H1 (cell line): ENCODE measurements around the gene COL6A2. TPM values are rescaled to one million over a fixed set of nuclear protein-coding genes. Genes with fewer than 3 reads are reported as not detected.

Source experiments
- CTCF ChIA-PET: fragments of 300-600 bp; sonication (Branson Sonifier 250); formaldehyde crosslinking; loops from one replicate; lab custom pipeline; 2021; ENCODE audit not compliant: partially characterized antibody; lab: Charles Lee
- POLR2A ChIA-PET: fragments of 300-600 bp; sonication (Branson Sonifier 250); formaldehyde crosslinking; loops from one replicate; lab custom pipeline; 2021; ENCODE audit warnings: inconsistent platforms; ENCODE audit not compliant: partially characterized antibody; lab: Charles Lee
- DNase-seq, 2 experiments: peaks; one replicate each; pipeline versions ENCODE4 v3.0.0 to v3.0.0-alpha.2; 2010 to 2022; ENCODE audit warnings: low spot score in 2 of 2, low read depth in 1 of 2, mixed read lengths in 1 of 2
- FAIRE-seq: peaks from 2 replicates; lab custom pipeline; 2011; peaks lifted over from hg19 to GRCh38; lab: Jason Lieb, UNC
- H2AFZ ChIP-seq: 2 replicates; pipeline ENCODE4 v1.8.1; 2012; ENCODE audit warnings: low read length, inconsistent platforms
- H2AK5ac ChIP-seq: 2 replicates; pipeline ENCODE4 v1.6.1; 2013; ENCODE audit warnings: low read depth, low read length
- H2BK120ac ChIP-seq: replicated peaks from 2 replicates; pipeline ENCODE3; 2013; ENCODE audit warnings: low read depth, low read length, inconsistent platforms
- H2BK12ac ChIP-seq: 2 replicates; pipeline ENCODE4 v1.6.1; 2013; ENCODE audit warnings: low read depth, low read length
- H2BK15ac ChIP-seq: 2 replicates; pipeline ENCODE4 v1.6.1; 2013; ENCODE audit warnings: low read length
- H2BK20ac ChIP-seq: 2 replicates; pipeline ENCODE4 v1.6.1; 2013; ENCODE audit warnings: low read length
- H2BK5ac ChIP-seq: 2 replicates; pipeline ENCODE4 v1.6.1; 2013; ENCODE audit warnings: low read depth, low read length
- H3K14ac ChIP-seq: 2 replicates; pipeline ENCODE4 v1.6.1; 2013; ENCODE audit warnings: inconsistent platforms; ENCODE audit not compliant: insufficient read length
- H3K18ac ChIP-seq: 2 replicates; pipeline ENCODE4 v1.6.1; 2013; ENCODE audit warnings: low read length; ENCODE audit errors: extremely low read depth
- H3K23ac ChIP-seq: 2 replicates; pipeline ENCODE4 v1.6.1; 2013; ENCODE audit warnings: inconsistent platforms; ENCODE audit not compliant: insufficient read length
- H3K23me2 ChIP-seq: 2 replicates; pipeline ENCODE4 v1.6.1; 2013; ENCODE audit warnings: low read depth, low read length
- H3K27ac ChIP-seq: 2 replicates; pipeline ENCODE4 v1.6.1; 2011; ENCODE audit warnings: low read depth, low read length, inconsistent platforms
- H3K27me3 ChIP-seq, 4 experiments: replicated peaks in 1 of 4; 1 replicate in 1 of 4; 2 replicates in 3 of 4; pipeline versions ENCODE4 v1.6.1 to v1.8.1; 2011 to 2013; ENCODE audit warnings: low read length in 3 of 4, mild to moderate bottlenecking in 3 of 4, inconsistent platforms in 2 of 4, mixed read lengths in 2 of 4, moderate library complexity in 1 of 4; ENCODE audit not compliant: control insufficient read depth in 3 of 4, insufficient read depth in 3 of 4; ENCODE audit errors: extremely low read depth in 1 of 4
- H3K36me3 ChIP-seq, 4 experiments: 2 replicates each; pipeline versions ENCODE4 v1.6.1 to v1.8.1; 2011 to 2013; ENCODE audit warnings: mild to moderate bottlenecking in 4 of 4, low read length in 3 of 4, moderate library complexity in 2 of 4, control low read depth in 1 of 4, inconsistent platforms in 1 of 4; ENCODE audit not compliant: insufficient read depth in 4 of 4, control insufficient read depth in 2 of 4
- H3K4ac ChIP-seq: replicated peaks from 2 replicates; pipeline ENCODE3; 2013; ENCODE audit warnings: low read length, low read depth, mixed read lengths, inconsistent platforms; ENCODE audit not compliant: insufficient read length
- H3K4me1 ChIP-seq, 4 experiments: replicated peaks in 1 of 4; 1 replicate in 1 of 4; 2 replicates in 3 of 4; pipeline versions ENCODE4 v1.6.1 to v1.8.1; 2011 to 2013; ENCODE audit warnings: low read length in 3 of 4, inconsistent platforms in 2 of 4, mixed read lengths in 1 of 4; ENCODE audit not compliant: insufficient read depth in 4 of 4, control insufficient read depth in 3 of 4
- H3K4me2 ChIP-seq, 2 experiments: 2 replicates each; pipeline versions ENCODE4 v1.6.1 to v1.8.1; 2011 to 2013; ENCODE audit warnings: low read depth in 2 of 2, low read length in 2 of 2, control low read depth in 1 of 2, inconsistent platforms in 1 of 2, mild to moderate bottlenecking in 1 of 2; ENCODE audit not compliant: insufficient read depth in 1 of 2
- H3K4me3 ChIP-seq, 4 experiments: fragments of 200-600, 300-600 bp in 1 of 4; sonication (generic), shearing (Covaris generic), sonication (Bioruptor Twin) in 1 of 4; 2 replicates each; pipeline versions ENCODE4 v1.5.1 to v1.8.1; 2011 to 2016; ENCODE audit warnings: low read length in 4 of 4, low read depth in 3 of 4, control low read depth in 2 of 4, inconsistent platforms in 2 of 4, mild to moderate bottlenecking in 2 of 4, mixed read lengths in 1 of 4, moderate library complexity in 1 of 4; ENCODE audit not compliant: insufficient read depth in 2 of 4; ENCODE audit errors: extremely low read depth in 1 of 4
- H3K56ac ChIP-seq: replicated peaks from 2 replicates; pipeline ENCODE3; 2013; ENCODE audit warnings: low read depth, mild to moderate bottlenecking, mixed read lengths, low read length, inconsistent platforms; ENCODE audit not compliant: insufficient read length
- H3K79me1 ChIP-seq: 2 replicates; pipeline ENCODE4 v1.6.1; 2013; ENCODE audit warnings: low read depth, low read length, control low read depth
- H3K79me2 ChIP-seq, 2 experiments: 2 replicates each; pipeline versions ENCODE4 v1.6.1 to v1.8.1; 2012 to 2013; ENCODE audit warnings: low read length in 2 of 2, mild to moderate bottlenecking in 2 of 2, inconsistent platforms in 1 of 2; ENCODE audit not compliant: insufficient read depth in 2 of 2, control insufficient read depth in 1 of 2
- H3K9ac ChIP-seq, 4 experiments: replicated peaks in 1 of 4; 1 replicate in 1 of 4; 2 replicates in 3 of 4; pipeline versions ENCODE4 v1.6.1 to v1.8.1; 2011 to 2013; ENCODE audit warnings: low read depth in 3 of 4, low read length in 3 of 4, control low read depth in 2 of 4, mild to moderate bottlenecking in 2 of 4, moderate library complexity in 2 of 4, inconsistent platforms in 1 of 4; ENCODE audit errors: extremely low read depth in 1 of 4
- H3K9me3 ChIP-seq, 2 experiments: 2 replicates each; pipeline versions ENCODE4 v1.6.1 to v1.8.1; 2012 to 2013; ENCODE audit warnings: mild to moderate bottlenecking in 2 of 2, moderate library complexity in 2 of 2, control low read depth in 1 of 2, inconsistent platforms in 1 of 2, low read depth in 1 of 2, low read length in 1 of 2, mixed read lengths in 1 of 2; ENCODE audit not compliant: insufficient read depth in 2 of 2
- H4K20me1 ChIP-seq, 2 experiments: replicated peaks in 1 of 2; 2 replicates each; pipeline versions ENCODE3 to v1.8.1; 2011 to 2013; ENCODE audit warnings: inconsistent platforms in 2 of 2, low read length in 2 of 2, mild to moderate bottlenecking in 1 of 2; ENCODE audit not compliant: insufficient read depth in 2 of 2, control insufficient read depth in 1 of 2
- H4K5ac ChIP-seq: 2 replicates; pipeline ENCODE4 v1.6.1; 2013; ENCODE audit warnings: low read length, low read depth, mixed read lengths, inconsistent platforms; ENCODE audit not compliant: insufficient read length
- H4K8ac ChIP-seq: 2 replicates; pipeline ENCODE4 v1.8.0; 2013; ENCODE audit warnings: mild to moderate bottlenecking, moderate library complexity, low read length, inconsistent platforms; ENCODE audit not compliant: insufficient read depth; ENCODE audit errors: extremely low read depth
- H4K91ac ChIP-seq: replicated peaks from 2 replicates; pipeline ENCODE3; 2013; ENCODE audit warnings: low read length, mixed read lengths, inconsistent platforms; ENCODE audit not compliant: insufficient read length
- CBX8 ChIP-seq: fragments of 300-800, 300-1000 bp; sonication (generic); IDR thresholded peaks from 2 replicates; pipeline ENCODE4 v1.7.1; 2016; ENCODE audit warnings: low read depth, low read length, borderline replicate concordance
- E2F6 ChIP-seq: IDR thresholded peaks from 2 replicates; pipeline ENCODE4 v1.6.1; 2012; ENCODE audit warnings: inconsistent platforms
- WGBS, 2 experiments: shearing (Covaris generic) in 1 of 2; methylation state at CpG; one replicate each; pipeline versions ENCODE4 v1.1.6 to v1.1.7; 2013 to 2015; ENCODE audit warnings: low lambda C conversion rate in 2 of 2, mixed read lengths in 2 of 2, inconsistent platforms in 1 of 2, low coverage in 1 of 2, missing lambda C conversion rate in 1 of 2; ENCODE audit not compliant: insufficient replicate concordance in 2 of 2, insufficient coverage in 1 of 2, insufficient read length in 1 of 2; ENCODE audit errors: extremely low coverage in 1 of 2, missing lambda C conversion rate in 1 of 2; 5-methylcytosine and 5-hydroxymethylcytosine counted together
- polyA plus RNA-seq, 7 experiments: library from polyadenylated mRNA; depleted of rRNA in 3 of 7; stranded (reverse) in 5 of 7; unstranded in 2 of 7; fragments of >200 nt in 5 of 7; fragments of 200-250 nt in 2 of 7; gene quantifications; 1 replicate in 5 of 7; 2 replicates in 1 of 7; 4 replicates in 1 of 7; pipeline versions ENCODE4 v1.2.1 to v1.2.3, GENCODE V29; 2011 to 2013; ENCODE audit warnings: missing spikeins in 2 of 7, mixed read lengths in 2 of 7
- total RNA-seq: library from RNA; stranded (reverse); fragmentation: NEBNext Ultra II Directional; extraction: Animal tissue kit (Norgen Biotek cat#: 25700); gene quantifications from 2 replicates; pipeline ENCODE4 v1.2.1, GENCODE V29; 2021

COL6A2 gene
- total and polyA plus RNA-seq, 2 of the 8 experiments (the other 6 are each of a cell fraction or from before 2014, with no cell fraction given): 60.1 to 62.7 TPM

GRCh38 chr21:46051821-46052675 is 45.9 kb upstream of the COL6A2 start:
- DNase-seq: no peak
- Histone ChIP-seq H4K5ac (no peak overlapping the region), H3K79me1 (no peaks in the 10 kb centered on the region), H3K4me1 (peaks cover 0 to 22% (median 7%) of the 10 kb centered on the region in 4 experiments; a peak in 6 of 7 replicates), H3K56ac (no peak overlapping the region), H2AK5ac (0 out of 2 replicates have a peak overlapping the region, but pooled peaks have one; percentile 49), H3K18ac (no peak overlapping the region)
- 93% methylated on average over 33 of the region's 33 CpGs; no CpG with 5 or more reads in 1 of the 2 experiments for WGBS, 2 experiments
- POLR2A ChIA-PET: interaction anchor here (1.0 kb wide), 1 partner anchor 79 kb away, joined by 3 read pairs; no protein-coding TSS in a partner anchor
- TF ChIP-seq E2F6 (peak; percentile 53; the same call in 1 of the 2 replicates), CBX8 (no peak)
- TF ChIP-seq, all 59 proteins: peak for 1
- Histone ChIP-seq H2BK15ac (no peak overlapping the region), H4K8ac (no peak overlapping the region), H3K27me3 (0 out of 7 replicates have a peak, but pooled peaks cover 0 to 2% (median 0%) of the 10 kb centered on the region in 4 experiments), H4K20me1 (no peaks in the 10 kb centered on the region), H4K91ac (peak overlapping the region; percentile 60), H3K14ac (no peak overlapping the region), H3K36me3 (no peaks in the 10 kb centered on the region), H3K23ac (no peak overlapping the region), H2BK12ac (peak overlapping the region; percentile 50; the same call in 1 of the 2 replicates), H2BK5ac (no peak overlapping the region), H2BK20ac (0 out of 2 replicates have a peak overlapping the region, but pooled peaks have one; percentile 23), H3K9me3 (peaks cover 0 to 3% of the 10 kb centered on the region in 2 experiments; a peak in 1 of 4 replicates), H3K4me2 (no peak overlapping the region), H2AFZ (no peak overlapping the region), H3K4me3 (no peak overlapping the region), H3K4ac (no peak overlapping the region), H3K23me2 (peaks cover 10% of the 10 kb centered on the region; the same call in 1 of the 2 replicates), H3K27ac (no peak overlapping the region), H3K9ac (no peak overlapping the region), H3K79me2 (no peaks in the 10 kb centered on the region), H2BK120ac (no peak overlapping the region)
- CTCF ChIA-PET: no interaction called here
- no peak for FAIRE-seq
